ENCODE measurements around the gene FADS2. TPM values are rescaled to one million over a fixed set of nuclear protein-coding genes. Genes with fewer than 3 reads are reported as not detected.
A peak's percentile ranks its signal among the peaks of the same experiment; 100 is the strongest.

FADS2 gene
- total and polyA plus RNA-seq, 2 of the 13 experiments (the other 11 are each of a cell fraction or from before 2014, with no cell fraction given), result 90.1 to 124 TPM

DNA sequence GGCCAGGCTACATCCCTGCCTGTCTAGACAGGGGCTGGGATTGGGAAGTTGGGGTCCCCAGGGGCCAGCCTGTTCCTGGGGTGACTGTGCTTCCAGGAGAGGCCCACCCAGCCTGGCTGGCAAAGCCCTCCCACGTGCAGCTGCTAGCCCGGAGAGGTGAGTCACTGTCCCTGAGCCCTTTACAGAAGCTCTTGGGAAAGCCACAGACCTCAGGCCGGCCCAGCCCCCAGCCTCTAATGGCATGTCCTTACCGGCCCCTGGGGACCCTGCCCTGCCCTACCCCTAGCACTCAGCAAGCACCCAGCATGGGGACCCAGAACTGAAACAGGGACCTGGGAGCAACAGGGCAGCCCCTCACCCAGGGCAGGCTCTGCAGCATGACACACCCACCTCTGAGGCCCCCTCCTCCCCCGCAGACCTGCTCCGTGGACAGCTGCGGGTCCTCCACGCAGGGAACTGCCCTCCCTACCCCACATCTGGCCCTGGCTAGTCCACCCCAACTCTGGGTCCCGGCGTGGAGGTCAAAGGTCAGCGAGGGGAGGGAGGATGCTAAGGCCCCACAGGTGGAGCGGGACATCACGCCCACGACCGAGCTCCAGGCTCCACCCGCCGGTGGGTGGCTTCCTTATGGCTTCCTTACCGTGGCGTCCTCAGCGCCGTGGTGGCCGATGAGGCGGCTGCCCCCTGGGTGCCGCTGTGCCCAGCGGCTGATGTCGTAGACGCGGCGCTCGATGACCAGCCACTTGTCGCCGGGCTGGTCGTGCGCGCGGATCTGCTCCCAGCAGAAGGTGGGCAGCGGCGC, 62.6 kb downstream of the FADS2 start (continued):
- TF ChIP-seq ZFY (CRISPR knock-in tag; IDR thresholded peaks at IDR 0.05), result peak; percentile 17; the same call in 1 of the 2 replicates
- TF ChIP-seq HOXA5 (CRISPR knock-in tag; IDR thresholded peaks at IDR 0.05), result no peak
- no peak for TF ChIP-seq ZNF724P (CRISPR knock-in tag; IDR thresholded peaks at IDR 0.05; ENCODE audit: borderline replicate concordance)
- TF ChIP-seq, protein P1, sequence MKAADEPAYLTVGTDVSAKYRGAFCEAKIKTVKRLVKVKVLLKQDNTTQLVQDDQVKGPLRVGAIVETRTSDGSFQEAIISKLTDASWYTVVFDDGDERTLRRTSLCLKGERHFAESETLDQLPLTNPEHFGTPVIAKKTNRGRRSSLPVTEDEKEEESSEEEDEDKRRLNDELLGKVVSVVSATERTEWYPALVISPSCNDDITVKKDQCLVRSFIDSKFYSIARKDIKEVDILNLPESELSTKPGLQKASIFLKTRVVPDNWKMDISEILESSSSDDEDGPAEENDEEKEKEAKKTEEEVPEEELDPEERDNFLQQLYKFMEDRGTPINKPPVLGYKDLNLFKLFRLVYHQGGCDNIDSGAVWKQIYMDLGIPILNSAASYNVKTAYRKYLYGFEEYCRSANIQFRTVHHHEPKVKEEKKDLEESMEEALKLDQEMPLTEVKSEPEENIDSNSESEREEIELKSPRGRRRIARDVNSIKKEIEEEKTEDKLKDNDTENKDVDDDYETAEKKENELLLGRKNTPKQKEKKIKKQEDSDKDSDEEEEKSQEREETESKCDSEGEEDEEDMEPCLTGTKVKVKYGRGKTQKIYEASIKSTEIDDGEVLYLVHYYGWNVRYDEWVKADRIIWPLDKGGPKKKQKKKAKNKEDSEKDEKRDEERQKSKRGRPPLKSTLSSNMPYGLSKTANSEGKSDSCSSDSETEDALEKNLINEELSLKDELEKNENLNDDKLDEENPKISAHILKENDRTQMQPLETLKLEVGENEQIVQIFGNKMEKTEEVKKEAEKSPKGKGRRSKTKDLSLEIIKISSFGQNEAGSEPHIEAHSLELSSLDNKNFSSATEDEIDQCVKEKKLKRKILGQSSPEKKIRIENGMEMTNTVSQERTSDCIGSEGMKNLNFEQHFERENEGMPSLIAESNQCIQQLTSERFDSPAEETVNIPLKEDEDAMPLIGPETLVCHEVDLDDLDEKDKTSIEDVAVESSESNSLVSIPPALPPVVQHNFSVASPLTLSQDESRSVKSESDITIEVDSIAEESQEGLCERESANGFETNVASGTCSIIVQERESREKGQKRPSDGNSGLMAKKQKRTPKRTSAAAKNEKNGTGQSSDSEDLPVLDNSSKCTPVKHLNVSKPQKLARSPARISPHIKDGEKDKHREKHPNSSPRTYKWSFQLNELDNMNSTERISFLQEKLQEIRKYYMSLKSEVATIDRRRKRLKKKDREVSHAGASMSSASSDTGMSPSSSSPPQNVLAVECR (CRISPR knock-in tag; IDR thresholded peaks at IDR 0.05; ENCODE audit: borderline replicate concordance), result 0 out of 2 replicates have a peak, but pooled peaks have one; percentile 40
- TF ChIP-seq, protein P2, sequence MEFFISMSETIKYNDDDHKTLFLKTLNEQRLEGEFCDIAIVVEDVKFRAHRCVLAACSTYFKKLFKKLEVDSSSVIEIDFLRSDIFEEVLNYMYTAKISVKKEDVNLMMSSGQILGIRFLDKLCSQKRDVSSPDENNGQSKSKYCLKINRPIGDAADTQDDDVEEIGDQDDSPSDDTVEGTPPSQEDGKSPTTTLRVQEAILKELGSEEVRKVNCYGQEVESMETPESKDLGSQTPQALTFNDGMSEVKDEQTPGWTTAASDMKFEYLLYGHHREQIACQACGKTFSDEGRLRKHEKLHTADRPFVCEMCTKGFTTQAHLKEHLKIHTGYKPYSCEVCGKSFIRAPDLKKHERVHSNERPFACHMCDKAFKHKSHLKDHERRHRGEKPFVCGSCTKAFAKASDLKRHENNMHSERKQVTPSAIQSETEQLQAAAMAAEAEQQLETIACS (CRISPR knock-in tag; IDR thresholded peaks at IDR 0.05), result no peak
- TF ChIP-seq, protein P3, sequence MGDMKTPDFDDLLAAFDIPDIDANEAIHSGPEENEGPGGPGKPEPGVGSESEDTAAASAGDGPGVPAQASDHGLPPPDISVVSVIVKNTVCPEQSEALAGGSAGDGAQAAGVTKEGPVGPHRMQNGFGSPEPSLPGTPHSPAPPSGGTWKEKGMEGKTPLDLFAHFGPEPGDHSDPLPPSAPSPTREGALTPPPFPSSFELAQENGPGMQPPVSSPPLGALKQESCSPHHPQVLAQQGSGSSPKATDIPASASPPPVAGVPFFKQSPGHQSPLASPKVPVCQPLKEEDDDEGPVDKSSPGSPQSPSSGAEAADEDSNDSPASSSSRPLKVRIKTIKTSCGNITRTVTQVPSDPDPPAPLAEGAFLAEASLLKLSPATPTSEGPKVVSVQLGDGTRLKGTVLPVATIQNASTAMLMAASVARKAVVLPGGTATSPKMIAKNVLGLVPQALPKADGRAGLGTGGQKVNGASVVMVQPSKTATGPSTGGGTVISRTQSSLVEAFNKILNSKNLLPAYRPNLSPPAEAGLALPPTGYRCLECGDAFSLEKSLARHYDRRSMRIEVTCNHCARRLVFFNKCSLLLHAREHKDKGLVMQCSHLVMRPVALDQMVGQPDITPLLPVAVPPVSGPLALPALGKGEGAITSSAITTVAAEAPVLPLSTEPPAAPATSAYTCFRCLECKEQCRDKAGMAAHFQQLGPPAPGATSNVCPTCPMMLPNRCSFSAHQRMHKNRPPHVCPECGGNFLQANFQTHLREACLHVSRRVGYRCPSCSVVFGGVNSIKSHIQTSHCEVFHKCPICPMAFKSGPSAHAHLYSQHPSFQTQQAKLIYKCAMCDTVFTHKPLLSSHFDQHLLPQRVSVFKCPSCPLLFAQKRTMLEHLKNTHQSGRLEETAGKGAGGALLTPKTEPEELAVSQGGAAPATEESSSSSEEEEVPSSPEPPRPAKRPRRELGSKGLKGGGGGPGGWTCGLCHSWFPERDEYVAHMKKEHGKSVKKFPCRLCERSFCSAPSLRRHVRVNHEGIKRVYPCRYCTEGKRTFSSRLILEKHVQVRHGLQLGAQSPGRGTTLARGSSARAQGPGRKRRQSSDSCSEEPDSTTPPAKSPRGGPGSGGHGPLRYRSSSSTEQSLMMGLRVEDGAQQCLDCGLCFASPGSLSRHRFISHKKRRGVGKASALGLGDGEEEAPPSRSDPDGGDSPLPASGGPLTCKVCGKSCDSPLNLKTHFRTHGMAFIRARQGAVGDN (CRISPR knock-in tag; IDR thresholded peaks at IDR 0.05), result peak; percentile 66
- no peak for TF ChIP-seq ZNF256 (CRISPR knock-in tag; conservative IDR thresholded peaks at IDR 0.05)
- TF ChIP-seq PCBP1 (IDR thresholded peaks at IDR 0.05; ENCODE audit: borderline replicate concordance, low read depth, low read length), result 0 out of 2 replicates have a peak, but pooled peaks have one; percentile 44
- no peak for TF ChIP-seq ZNF737 (CRISPR knock-in tag; IDR thresholded peaks at IDR 0.05; ENCODE audit: borderline replicate concordance)
- no peak for TF ChIP-seq NCOA2 (CRISPR knock-in tag; IDR thresholded peaks at IDR 0.05)
- TF ChIP-seq, protein P4, sequence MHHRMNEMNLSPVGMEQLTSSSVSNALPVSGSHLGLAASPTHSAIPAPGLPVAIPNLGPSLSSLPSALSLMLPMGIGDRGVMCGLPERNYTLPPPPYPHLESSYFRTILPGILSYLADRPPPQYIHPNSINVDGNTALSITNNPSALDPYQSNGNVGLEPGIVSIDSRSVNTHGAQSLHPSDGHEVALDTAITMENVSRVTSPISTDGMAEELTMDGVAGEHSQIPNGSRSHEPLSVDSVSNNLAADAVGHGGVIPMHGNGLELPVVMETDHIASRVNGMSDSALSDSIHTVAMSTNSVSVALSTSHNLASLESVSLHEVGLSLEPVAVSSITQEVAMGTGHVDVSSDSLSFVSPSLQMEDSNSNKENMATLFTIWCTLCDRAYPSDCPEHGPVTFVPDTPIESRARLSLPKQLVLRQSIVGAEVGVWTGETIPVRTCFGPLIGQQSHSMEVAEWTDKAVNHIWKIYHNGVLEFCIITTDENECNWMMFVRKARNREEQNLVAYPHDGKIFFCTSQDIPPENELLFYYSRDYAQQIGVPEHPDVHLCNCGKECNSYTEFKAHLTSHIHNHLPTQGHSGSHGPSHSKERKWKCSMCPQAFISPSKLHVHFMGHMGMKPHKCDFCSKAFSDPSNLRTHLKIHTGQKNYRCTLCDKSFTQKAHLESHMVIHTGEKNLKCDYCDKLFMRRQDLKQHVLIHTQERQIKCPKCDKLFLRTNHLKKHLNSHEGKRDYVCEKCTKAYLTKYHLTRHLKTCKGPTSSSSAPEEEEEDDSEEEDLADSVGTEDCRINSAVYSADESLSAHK (CRISPR knock-in tag; IDR thresholded peaks at IDR 0.05; ENCODE audit: borderline replicate concordance), result no peak
- TF ChIP-seq XBP1 (CRISPR knock-in tag; IDR thresholded peaks at IDR 0.05), result no peak
- TF ChIP-seq SALL1 (CRISPR knock-in tag; IDR thresholded peaks at IDR 0.05), result peak; percentile 23; the same call in 1 of the 2 replicates
- TF ChIP-seq ZNF670 (CRISPR knock-in tag; IDR thresholded peaks at IDR 0.05; ENCODE audit: borderline replicate concordance), result no peak

All from HepG2 (cell line).